Measurements from ENCODE around the gene TMEM132C.

- no peak for TF ChIP-seq CTCF (IDR thresholded peaks at IDR 0.05)
- no peak for TF ChIP-seq EP300 (IDR thresholded peaks at IDR 0.05)
- no peak for TF ChIP-seq POLR2A (IDR thresholded peaks at IDR 0.05)
These were observed 385.3 kb downstream of the TMEM132C start for GRCh38 chr12:128652136-128652751.
